NCI-H82 treated with DMSO at 0.1 percent for 48 hours (cell line): ENCODE data around the gene ARSD.
A peak's percentile ranks its signal among the peaks of the same experiment; 100 is the strongest.
"Not testable (repeated sequence)": the region's sequence is repeated elsewhere in the genome, so short reads cannot be mapped to it uniquely, and the experiment has no call there.

Experiments used
- DNase-seq: peaks from one replicate; lab custom pipeline; 2025; ENCODE audit not compliant: unreplicated experiment; lab: John Stamatoyannopoulos, UW

Gene ARSD

GRCh38 chrX:2933125-2933900 is 4.2 kb upstream of the ARSD start:
- DNase-seq: no peak

- DNase-seq: no peak
These were observed 2.5 kb upstream of the ARSD start for GRCh38 chrX:2931612-2932011.

- no peak for DNase-seq
These were observed 2.0 kb upstream of the ARSD start for GRCh38 chrX:2931155-2931554.

- no peak for DNase-seq
These were observed 952 bp downstream of the ARSD start for GRCh38 chrX:2928191-2928582.

- no peak for DNase-seq
These were observed 2.4 kb downstream of the ARSD start for GRCh38 chrX:2926664-2927275.

- DNase-seq: not testable (repeated sequence)
These were observed 2.9 kb downstream of the ARSD start for GRCh38 chrX:2926255-2926654.

GRCh38 chrX:2924151-2924550 is 5.0 kb downstream of the ARSD start:
- no peak for DNase-seq

GRCh38 chrX:2921750-2922149 is 7.4 kb downstream of the ARSD start:
- DNase-seq: no peak

- no peak for DNase-seq
These were observed 7.9 kb downstream of the ARSD start for GRCh38 chrX:2921193-2921592.

GRCh38 chrX:2917767-2918166 is 11.4 kb downstream of the ARSD start:
- DNase-seq: no peak

GRCh38 chrX:2913118-2913517 is 16.0 kb downstream of the ARSD start:
- no peak for DNase-seq

- DNase-seq: no peak
These were observed 19.0 kb downstream of the ARSD start for GRCh38 chrX:2910109-2910508.

- no peak for DNase-seq
These were observed 20.9 kb downstream of the ARSD start for GRCh38 chrX:2908125-2908685.

GRCh38 chrX:2907295-2907694 is 21.8 kb downstream of the ARSD start:
- no peak for DNase-seq

- DNase-seq: no peak
These were observed 25.8 kb downstream of the ARSD start for GRCh38 chrX:2903366-2903765.

- DNase-seq: no peak
These were observed 26.3 kb downstream of the ARSD start for GRCh38 chrX:2902841-2903240.

- peak; percentile 8 for DNase-seq
These were observed 27.6 kb downstream of the ARSD start for GRCh38 chrX:2901367-2902036.

GRCh38 chrX:2898846-2899512 is 30.2 kb downstream of the ARSD start:
- no peak for DNase-seq

GRCh38 chrX:2897690-2898623 is 31.2 kb downstream of the ARSD start:
- not testable (repeated sequence) for DNase-seq

- DNase-seq: no peak
These were observed 31.8 kb downstream of the ARSD start for GRCh38 chrX:2897311-2897689.
